Calu3 (cell line): ENCODE data around the gene RAB17. TPM values are rescaled to one million over a fixed set of nuclear protein-coding genes. Genes with fewer than 3 reads are reported as not detected.
"Not testable (repeated sequence)": the region's sequence is repeated elsewhere in the genome, so short reads cannot be mapped to it uniquely, and the experiment has no call there.

Experiments used
- BruUV-seq: library from RNA; stranded (reverse); fragments of 400-500 nt; replicated peaks from 2 replicates; lab custom pipeline; 2021; lab: Mats Ljungman, UMichigan
- CTCF ChIA-PET: fragments of 300-600 bp; sonication (Branson Sonifier 250); formaldehyde crosslinking; loops from one replicate; lab custom pipeline; 2022; ENCODE audit warnings: antibody characterized with exemption; lab: Charles Lee
- DNase-seq: peaks from one replicate; pipeline ENCODE4 v3.0.0; 2022
- H3K27ac Mint-ChIP-seq: one replicate; pipeline ENCODE4 v1.8.0; 2022; ENCODE audit warnings: mixed read lengths; ENCODE audit not compliant: unreplicated experiment
- H3K27me3 Mint-ChIP-seq: one replicate; pipeline ENCODE4 v1.8.0; 2022; ENCODE audit warnings: mixed read lengths; ENCODE audit not compliant: unreplicated experiment
- H3K36me3 Mint-ChIP-seq: one replicate; pipeline ENCODE4 v1.8.0; 2022; ENCODE audit warnings: mild to moderate bottlenecking, moderate library complexity, mixed read lengths; ENCODE audit not compliant: insufficient read depth, unreplicated experiment
- H3K4me1 Mint-ChIP-seq: one replicate; pipeline ENCODE4 v1.8.0; 2022; ENCODE audit warnings: mild to moderate bottlenecking, low read depth, mixed read lengths; ENCODE audit not compliant: unreplicated experiment
- H3K4me3 Mint-ChIP-seq: one replicate; pipeline ENCODE4 v1.8.0; 2022; ENCODE audit warnings: mild to moderate bottlenecking, low read depth, moderate library complexity, mixed read lengths; ENCODE audit not compliant: unreplicated experiment
- H3K9me3 Mint-ChIP-seq: one replicate; pipeline ENCODE4 v1.8.0; 2022; ENCODE audit warnings: low read depth, mixed read lengths; ENCODE audit not compliant: unreplicated experiment
- CTCF ChIP-seq: fragments of 200-600 bp; IDR thresholded peaks from one replicate; pipeline ENCODE4 v1.8.0; 2022; ENCODE audit warnings: antibody characterized with exemption; ENCODE audit not compliant: unreplicated experiment
- intact Hi-C: fragments of 100-400 bp; cut with micrococcal nuclease; formaldehyde crosslinking; loops from one replicate; pipeline ENCODE4 v1.10.0; 2022; ENCODE audit not compliant: unreplicated experiment
- total RNA-seq: library from RNA; stranded (reverse); gene quantifications from 2 replicates; pipeline ENCODE4 v1.2.3, GENCODE V29; 2022

The RAB17 gene
- total RNA-seq, 1 experiment from 2014 or later, result 33.3 TPM

GRCh38 chr2:237597196-237598145, 6.9 kb upstream of the RAB17 start:
- intact Hi-C loops, result no loop called here
- H3K36me3 Mint-ChIP-seq, result peaks cover 11% of the 10 kb centered on the region
- BruUV-seq, result no TSS peak
- DNase-seq, result no peak
- H3K9me3 Mint-ChIP-seq, result no peaks in the 10 kb centered on the region
- no peak overlapping the region for H3K4me3 Mint-ChIP-seq
- peaks cover 47% of the 10 kb centered on the region for H3K27me3 Mint-ChIP-seq
- TF ChIP-seq CTCF, result no peak
- no peak overlapping the region for H3K27ac Mint-ChIP-seq
- CTCF ChIA-PET, result no interaction called here
- no peaks in the 10 kb centered on the region for H3K4me1 Mint-ChIP-seq

- Mint-ChIP-seq H3K27ac (no peak overlapping the region), H3K4me1 (peaks cover 3% of the 10 kb centered on the region), H3K36me3 (peaks cover 14% of the 10 kb centered on the region), H3K4me3 (no peak overlapping the region), H3K27me3 (peaks cover 45% of the 10 kb centered on the region), H3K9me3 (no peaks in the 10 kb centered on the region)
- no TSS peak for BruUV-seq
- no peak for TF ChIP-seq CTCF
- CTCF ChIA-PET, result no interaction called here
- intact Hi-C loops, result no loop called here
- DNase-seq, result no peak
Observed at GRCh38 chr2:237596520-237597195, 6.1 kb upstream of the RAB17 start.

GRCh38 chr2:237595829-237596519, 5.4 kb upstream of the RAB17 start:
- CTCF ChIA-PET, BruUV-seq, H3K27ac Mint-ChIP-seq, DNase-seq, H3K4me1 Mint-ChIP-seq, H3K9me3 Mint-ChIP-seq, H3K4me3 Mint-ChIP-seq, intact Hi-C loops: not testable (repeated sequence)
- peaks cover 38% of the 10 kb centered on the region for H3K27me3 Mint-ChIP-seq
- H3K36me3 Mint-ChIP-seq, result peaks cover 21% of the 10 kb centered on the region

- H3K36me3 Mint-ChIP-seq, result peaks cover 36% of the 10 kb centered on the region
- CTCF ChIA-PET, result no interaction called here
- BruUV-seq, result no TSS peak
- no peak overlapping the region for H3K4me3 Mint-ChIP-seq
- no peaks in the 10 kb centered on the region for H3K9me3 Mint-ChIP-seq
- intact Hi-C loops, result no loop called here
- H3K27ac Mint-ChIP-seq, result no peak overlapping the region
- peaks cover 7% of the 10 kb centered on the region for H3K4me1 Mint-ChIP-seq
- peaks cover 24% of the 10 kb centered on the region for H3K27me3 Mint-ChIP-seq
- no peak for TF ChIP-seq CTCF
- DNase-seq, result no peak
Observed at GRCh38 chr2:237594514-237594871, 4.0 kb upstream of the RAB17 start.
